SU-DHL-6 (cell line): Measurements from ENCODE around the gene STAC.
"Not testable (repeated sequence)": the region's sequence is repeated elsewhere in the genome, so short reads cannot be mapped to it uniquely, and the experiment has no call there.

Source experiments
- H2AFZ ChIP-seq: fragments of 200-600 bp; sonication (generic); 2 replicates; pipeline ENCODE4 v1.6.1; 2014; ENCODE audit warnings: low read depth, mild to moderate bottlenecking, moderate library complexity, mixed read lengths, antibody characterized with exemption, low read length; ENCODE audit not compliant: severe bottlenecking
- H3F3A ChIP-seq: fragments of 200-600 bp; shearing (Covaris generic); 2 replicates; pipeline ENCODE4 v1.6.0; 2016; ENCODE audit warnings: antibody characterized with exemption, mild to moderate bottlenecking; ENCODE audit not compliant: insufficient read depth
- H3K27ac ChIP-seq: fragments of 200-600 bp; sonication (generic); 2 replicates; pipeline ENCODE4 v1.5.1; 2016; ENCODE audit warnings: low read depth, mild to moderate bottlenecking, low read length, moderate library complexity, mixed read lengths
- H3K27me3 ChIP-seq: fragments of 200-600 bp; sonication (generic), shearing (Covaris generic); 2 replicates; pipeline ENCODE4 v1.6.0; 2014; ENCODE audit warnings: mild to moderate bottlenecking, low read length
- H3K36me3 ChIP-seq: fragments of 200-600 bp; sonication (generic); 2 replicates; pipeline ENCODE4 v1.6.1; 2014; ENCODE audit warnings: mild to moderate bottlenecking, low read length, mixed read lengths
- H3K4me2 ChIP-seq: fragments of 300-600, 200-600 bp; shearing (Covaris generic), sonication (generic); 2 replicates; pipeline ENCODE4 v1.6.0; 2014; ENCODE audit warnings: low read length, low read depth, mild to moderate bottlenecking; ENCODE audit not compliant: poor library complexity, severe bottlenecking
- H3K4me3 ChIP-seq: fragments of 200-600 bp; sonication (generic); 2 replicates; pipeline ENCODE4 v1.5.1; 2014; ENCODE audit warnings: antibody characterized with exemption, low read length, mild to moderate bottlenecking, mixed read lengths; ENCODE audit not compliant: insufficient read depth, poor library complexity, severe bottlenecking
- H3K79me2 ChIP-seq: fragments of 200-600 bp; sonication (generic); 2 replicates; pipeline ENCODE4 v1.6.1; 2014; ENCODE audit warnings: mild to moderate bottlenecking, low read length, moderate library complexity; ENCODE audit not compliant: insufficient read depth
- H3K9ac ChIP-seq: fragments of 200-600 bp; sonication (generic); 2 replicates; pipeline ENCODE4 v1.7.0; 2014; ENCODE audit warnings: mild to moderate bottlenecking, low read length
- H3K9me2 ChIP-seq: fragments of 200-600 bp; sonication (generic); replicated peaks from 2 replicates; pipeline ENCODE4 v1.6.1; 2014; ENCODE audit warnings: low read length; ENCODE audit not compliant: insufficient read depth
- H3K9me3 ChIP-seq: fragments of 200-600 bp; sonication (generic); 2 replicates; pipeline ENCODE4 v1.6.1; 2014; ENCODE audit warnings: low read length, mixed read lengths; ENCODE audit not compliant: insufficient read depth
- H4K20me1 ChIP-seq: fragments of 200-600 bp; sonication (generic); 2 replicates; pipeline ENCODE4 v1.6.1; 2014; ENCODE audit warnings: low read depth, mild to moderate bottlenecking, antibody characterized with exemption, low read length, moderate library complexity, mixed read lengths
- EZH2phosphoT487 ChIP-seq: fragments of 200-600 bp; sonication (generic), shearing (Covaris generic); conservative IDR thresholded peaks from 2 replicates; pipeline ENCODE4 v1.6.1; 2018; ENCODE audit warnings: mild to moderate bottlenecking, antibody characterized with exemption, low read length, moderate library complexity, mixed read lengths
- TF ChIP-seq, protein P1 (sequence below): fragments of 200-600 bp; sonication (generic); IDR thresholded peaks from one replicate; pipeline ENCODE4 v1.5.1; 2017; ENCODE audit warnings: antibody characterized with exemption, mild to moderate bottlenecking, low read length, moderate library complexity; ENCODE audit not compliant: insufficient read depth, poor library complexity, severe bottlenecking

The STAC gene

DNA sequence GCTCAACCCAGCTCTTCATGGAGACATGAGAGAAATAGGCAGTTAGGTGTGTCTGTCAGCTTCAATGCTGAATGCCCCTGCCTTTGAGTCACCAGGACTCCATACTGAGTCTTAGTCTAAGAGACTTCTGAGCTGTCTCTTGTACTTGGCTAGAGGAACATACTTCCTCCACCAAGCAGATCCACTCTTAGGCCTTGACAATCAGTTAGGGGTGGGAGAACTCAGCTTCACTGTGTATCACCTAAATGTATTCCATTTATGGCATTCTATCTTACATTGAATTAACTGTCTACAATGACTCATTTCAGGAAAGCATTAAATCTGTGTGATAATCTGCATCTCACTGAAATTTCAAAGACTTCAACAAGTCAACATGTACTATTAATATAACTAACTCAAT is 66.0 kb downstream of the STAC start:
- TF ChIP-seq EZH2phosphoT487 = no peak
- TF ChIP-seq, protein P1, sequence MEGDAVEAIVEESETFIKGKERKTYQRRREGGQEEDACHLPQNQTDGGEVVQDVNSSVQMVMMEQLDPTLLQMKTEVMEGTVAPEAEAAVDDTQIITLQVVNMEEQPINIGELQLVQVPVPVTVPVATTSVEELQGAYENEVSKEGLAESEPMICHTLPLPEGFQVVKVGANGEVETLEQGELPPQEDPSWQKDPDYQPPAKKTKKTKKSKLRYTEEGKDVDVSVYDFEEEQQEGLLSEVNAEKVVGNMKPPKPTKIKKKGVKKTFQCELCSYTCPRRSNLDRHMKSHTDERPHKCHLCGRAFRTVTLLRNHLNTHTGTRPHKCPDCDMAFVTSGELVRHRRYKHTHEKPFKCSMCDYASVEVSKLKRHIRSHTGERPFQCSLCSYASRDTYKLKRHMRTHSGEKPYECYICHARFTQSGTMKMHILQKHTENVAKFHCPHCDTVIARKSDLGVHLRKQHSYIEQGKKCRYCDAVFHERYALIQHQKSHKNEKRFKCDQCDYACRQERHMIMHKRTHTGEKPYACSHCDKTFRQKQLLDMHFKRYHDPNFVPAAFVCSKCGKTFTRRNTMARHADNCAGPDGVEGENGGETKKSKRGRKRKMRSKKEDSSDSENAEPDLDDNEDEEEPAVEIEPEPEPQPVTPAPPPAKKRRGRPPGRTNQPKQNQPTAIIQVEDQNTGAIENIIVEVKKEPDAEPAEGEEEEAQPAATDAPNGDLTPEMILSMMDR = no peak
- H3K9me3 ChIP-seq = no peaks in the 10 kb centered on the region
- no peaks in the 10 kb centered on the region for H3F3A ChIP-seq
- no peak overlapping the region for H2AFZ ChIP-seq
- no peaks in the 10 kb centered on the region for H3K36me3 ChIP-seq
- H3K4me3 ChIP-seq = no peak overlapping the region
- no peaks in the 10 kb centered on the region for H4K20me1 ChIP-seq
- H3K27ac ChIP-seq = no peak overlapping the region
- no peak overlapping the region for H3K4me2 ChIP-seq
- H3K27me3 ChIP-seq = no peaks in the 10 kb centered on the region
- H3K79me2 ChIP-seq = no peaks in the 10 kb centered on the region
- no peaks in the 10 kb centered on the region for H3K9me2 ChIP-seq
- H3K9ac ChIP-seq = no peak overlapping the region

DNA sequence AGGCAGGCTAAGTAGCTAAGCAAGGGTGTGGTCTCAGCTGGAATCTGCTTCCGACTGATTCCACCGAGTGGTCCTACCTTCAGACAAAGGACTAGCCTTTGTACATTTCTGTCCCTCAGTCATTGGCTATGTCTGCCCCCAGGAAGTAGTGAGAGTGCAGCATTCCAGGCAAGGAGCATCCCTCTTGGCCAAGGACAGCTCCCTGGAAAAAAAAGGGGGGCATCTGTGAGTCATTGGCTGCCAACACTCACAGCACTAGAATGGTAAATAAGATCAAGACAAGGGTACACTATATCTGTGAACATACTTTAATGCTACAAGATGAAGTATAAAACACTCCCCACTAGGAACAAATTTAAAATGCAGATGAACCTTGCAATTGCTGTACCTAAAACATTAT is 66.8 kb downstream of the STAC start:
- Histone ChIP-seq H3F3A (no peaks in the 10 kb centered on the region), H3K27ac (no peak overlapping the region), H3K27me3 (no peaks in the 10 kb centered on the region), H3K4me2 (no peak overlapping the region), H3K79me2 (no peaks in the 10 kb centered on the region), H3K9ac (no peak overlapping the region), H3K36me3 (no peaks in the 10 kb centered on the region), H3K9me2 (no peaks in the 10 kb centered on the region), H3K4me3 (no peak overlapping the region), H3K9me3 (no peaks in the 10 kb centered on the region), H4K20me1 (no peaks in the 10 kb centered on the region), H2AFZ (no peak overlapping the region)
- TF ChIP-seq, protein P1 = no peak
- TF ChIP-seq EZH2phosphoT487 = no peak

DNA sequence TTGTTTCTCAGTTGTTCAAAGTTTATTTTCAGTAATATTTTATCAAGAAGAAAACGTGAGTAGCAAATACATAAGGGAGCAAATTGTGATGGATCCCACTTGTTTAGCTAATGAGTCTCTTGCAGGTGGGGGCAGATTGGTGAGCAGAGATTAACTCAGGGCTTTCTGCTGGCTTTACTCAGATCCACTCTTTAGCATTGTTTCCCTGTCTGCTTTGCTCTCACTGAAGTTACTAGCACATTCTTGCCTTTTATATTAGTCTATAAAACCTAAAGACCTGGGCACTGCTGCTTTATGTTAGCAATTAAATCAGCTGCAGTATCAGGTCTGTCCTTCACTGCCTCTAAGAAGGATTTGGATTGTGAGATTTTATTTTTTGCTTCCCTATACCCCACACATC is 71.5 kb downstream of the STAC start:
- TF ChIP-seq EZH2phosphoT487 = no peak
- TF ChIP-seq, protein P1 = no peak
- no peak overlapping the region for H3K4me2 ChIP-seq
- H3K9me3 ChIP-seq = no peaks in the 10 kb centered on the region
- H3K27ac ChIP-seq = no peak overlapping the region
- H3K27me3 ChIP-seq = no peaks in the 10 kb centered on the region
- no peak overlapping the region for H3K4me3 ChIP-seq
- no peaks in the 10 kb centered on the region for H3F3A ChIP-seq
- no peak overlapping the region for H3K9ac ChIP-seq
- H3K36me3 ChIP-seq = no peaks in the 10 kb centered on the region
- no peaks in the 10 kb centered on the region for H3K9me2 ChIP-seq
- H2AFZ ChIP-seq = no peak overlapping the region
- no peaks in the 10 kb centered on the region for H3K79me2 ChIP-seq
- H4K20me1 ChIP-seq = no peaks in the 10 kb centered on the region

DNA sequence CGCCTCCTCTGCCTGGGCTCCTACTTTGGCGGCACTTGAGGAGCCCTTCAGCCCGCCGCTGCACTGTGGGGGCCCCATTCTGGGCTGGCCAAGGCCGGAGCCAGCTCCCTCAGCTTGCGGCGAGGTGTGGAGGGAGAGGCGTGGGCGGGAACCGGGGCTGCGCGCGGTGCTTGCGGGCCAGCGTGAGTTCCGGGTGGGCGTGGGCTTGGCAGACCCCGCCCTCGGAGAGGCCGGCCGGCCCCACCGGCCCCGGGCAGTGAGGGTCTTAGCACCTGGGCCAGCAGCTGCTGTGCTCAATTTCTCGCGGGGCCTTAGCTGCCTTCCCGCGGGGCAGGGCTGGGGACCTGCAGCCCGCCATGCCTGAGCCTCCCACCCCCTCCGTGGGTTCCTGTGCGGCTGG is 72.9 kb downstream of the STAC start:
- not testable (repeated sequence) for H3K27me3 ChIP-seq, H3K36me3 ChIP-seq, H3K9me3 ChIP-seq, H3K79me2 ChIP-seq, H3K9me2 ChIP-seq, H4K20me1 ChIP-seq, H2AFZ ChIP-seq, H3K4me3 ChIP-seq, H3K4me2 ChIP-seq, H3F3A ChIP-seq, H3K27ac ChIP-seq, H3K9ac ChIP-seq

DNA sequence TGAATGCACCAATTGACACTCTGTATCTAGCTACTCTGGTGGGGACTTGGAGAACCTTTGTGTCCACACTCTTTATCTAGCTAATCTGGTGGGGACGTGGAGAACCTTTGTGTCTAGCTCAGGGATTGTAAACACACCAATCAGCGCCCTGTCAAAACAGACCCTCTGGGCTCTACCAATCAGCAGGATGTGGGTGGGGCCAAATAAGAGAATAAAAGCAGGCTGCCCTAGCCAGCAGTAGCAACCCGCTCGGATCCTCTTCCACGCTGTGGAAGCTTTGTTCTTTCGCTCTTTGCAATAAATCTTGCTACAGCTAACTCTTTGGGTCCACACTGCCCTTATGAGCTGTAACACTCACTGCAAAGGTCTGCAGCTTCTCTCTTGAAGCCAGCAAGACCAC is 73.6 kb downstream of the STAC start:
- not testable (repeated sequence) for H3K9me2 ChIP-seq, H3K4me3 ChIP-seq, H3K79me2 ChIP-seq, H2AFZ ChIP-seq, H3K36me3 ChIP-seq, H3K27me3 ChIP-seq, H3F3A ChIP-seq, H4K20me1 ChIP-seq, H3K27ac ChIP-seq, H3K9me3 ChIP-seq, H3K9ac ChIP-seq, H3K4me2 ChIP-seq
